Hypothalamus (tissue), 51 donors: ENCODE data around the gene SLC25A44.
"Not testable (repeated sequence)": the region's sequence is repeated elsewhere in the genome, so short reads cannot be mapped to it uniquely, and the experiment has no call there.

Experiments
- DNase-seq, 51 donors: peaks; one replicate each; lab custom pipeline; 2025; lab: John Stamatoyannopoulos, UW

The SLC25A44 gene

GRCh38 chr1:156198831-156199349 lies 5.0 kb downstream of the SLC25A44 start:
- no peak for DNase-seq

GRCh38 chr1:156200044-156200443 lies 6.1 kb downstream of the SLC25A44 start:
- DNase-seq, result no peak

DNA sequence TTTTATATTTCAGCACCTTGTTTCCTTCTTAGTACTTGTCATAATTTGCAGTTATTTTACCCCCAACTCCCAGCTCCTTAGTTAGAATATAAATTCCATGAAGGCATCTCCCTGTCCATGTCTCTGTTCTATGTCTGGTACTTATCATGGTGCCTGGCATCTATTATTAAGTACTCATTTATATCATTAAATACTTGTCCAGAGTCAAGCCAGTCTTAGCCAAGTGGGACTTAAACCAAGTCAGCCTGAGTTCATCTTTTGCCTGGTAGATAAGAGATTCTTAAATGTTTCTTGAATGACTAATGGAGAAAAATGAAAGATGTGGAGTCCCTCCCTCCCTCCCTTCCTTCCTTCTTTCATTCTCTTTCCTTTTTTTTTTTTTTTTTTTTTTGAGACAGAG lies 9.4 kb downstream of the SLC25A44 start:
- no peak for DNase-seq

DNA sequence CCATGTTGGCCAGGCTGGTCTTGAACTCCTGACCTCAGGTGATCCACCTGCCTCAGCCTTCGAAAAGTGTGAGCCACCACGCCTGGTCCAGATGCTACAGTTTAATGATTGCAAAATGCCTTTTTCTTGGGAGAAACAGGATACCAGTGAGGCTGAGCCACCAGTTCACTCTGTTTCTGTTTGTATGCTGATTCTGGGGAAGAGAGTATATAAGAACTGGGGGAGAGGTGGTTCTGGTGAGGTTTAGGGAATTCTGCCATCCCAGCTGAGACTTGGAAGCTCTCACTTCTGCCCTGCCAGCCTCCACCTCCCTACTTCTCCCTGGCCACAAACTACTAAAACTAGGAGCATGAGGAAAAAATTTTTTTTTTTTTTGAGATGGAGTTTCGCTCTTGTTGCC lies 10.8 kb downstream of the SLC25A44 start:
- no peak for DNase-seq

DNA sequence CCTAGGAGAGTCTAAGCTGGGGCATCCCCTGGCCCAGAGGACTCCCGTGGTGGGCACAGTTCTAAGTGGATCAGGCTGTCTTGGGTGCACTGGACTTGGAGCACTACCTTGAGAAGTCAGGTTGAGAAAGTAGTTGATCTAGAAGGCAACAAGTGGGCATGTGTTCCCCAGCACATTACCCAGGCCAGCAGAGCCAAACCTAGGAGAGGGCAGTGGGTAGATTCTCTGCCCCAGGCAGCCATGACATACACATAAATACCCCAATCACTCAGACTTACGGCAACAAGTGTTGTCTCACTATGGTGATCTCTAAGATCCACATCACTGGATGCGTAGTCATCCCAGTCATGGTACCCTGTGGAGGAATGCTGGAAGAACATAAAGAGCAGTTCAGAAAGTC lies 17.3 kb downstream of the SLC25A44 start:
- no peak for DNase-seq

DNA sequence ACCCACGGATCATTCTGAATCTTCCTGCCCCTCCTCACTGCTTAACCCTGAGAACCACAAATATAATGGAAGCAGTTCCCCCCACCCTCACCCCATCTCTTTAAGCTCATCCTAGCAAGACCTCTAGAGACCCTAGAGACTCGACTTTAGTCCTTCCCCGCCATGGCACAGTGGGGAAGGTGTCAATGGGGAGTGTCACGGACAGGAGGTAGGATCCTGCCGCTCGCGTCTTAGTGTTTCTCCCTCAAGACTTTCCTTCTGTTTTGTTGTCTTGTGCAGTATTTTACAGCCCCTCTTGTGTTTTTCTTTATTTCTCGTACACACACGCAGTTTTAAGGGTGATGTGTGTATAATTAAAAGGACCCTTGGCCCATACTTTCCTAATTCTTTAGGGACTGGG lies 18.2 kb downstream of the SLC25A44 start:
- DNase-seq, result no peak

DNA sequence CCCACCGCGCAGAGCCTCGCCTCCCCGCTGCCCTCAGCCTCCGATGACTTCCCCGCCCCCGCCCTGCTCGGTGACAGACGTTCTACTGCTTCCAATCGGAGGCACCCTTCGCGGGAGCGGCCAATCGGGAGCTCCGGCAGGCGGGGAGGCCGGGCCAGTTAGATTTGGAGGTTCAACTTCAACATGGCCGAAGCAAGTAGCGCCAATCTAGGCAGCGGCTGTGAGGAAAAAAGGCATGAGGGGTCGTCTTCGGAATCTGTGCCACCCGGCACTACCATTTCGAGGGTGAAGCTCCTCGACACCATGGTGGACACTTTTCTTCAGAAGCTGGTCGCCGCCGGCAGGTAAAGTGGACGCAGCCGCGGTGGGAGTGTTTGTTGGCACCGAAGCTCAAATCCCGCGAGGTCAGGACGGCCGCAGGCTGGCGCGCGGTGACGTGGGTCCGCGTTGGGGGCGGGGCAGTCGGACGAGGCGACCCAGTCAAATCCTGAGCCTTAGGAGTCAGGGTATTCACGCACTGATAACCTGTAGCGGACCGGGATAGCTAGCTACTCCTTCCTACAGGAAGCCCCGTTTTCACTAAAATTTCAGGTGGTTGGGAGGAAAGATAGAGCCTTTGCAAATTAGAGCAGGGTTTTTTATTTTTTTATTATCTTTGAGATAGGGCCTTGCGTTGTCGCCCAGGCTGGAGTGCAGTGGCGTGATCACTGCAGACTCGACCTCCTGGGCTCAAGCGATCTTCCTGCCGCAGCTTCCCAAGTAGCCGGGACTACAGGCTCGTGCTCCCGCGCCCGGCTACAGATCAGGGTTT lies 19.1 kb downstream of the SLC25A44 start, which contains the start of gene PMF1:
Gene PMF1, plus strand, starts transcription at position 175 of the 811 bp plus-strand sequence. Its CDS starts 9 bp downstream, at position 184.
- peak; percentile 79 to 100 (median 96) for DNase-seq

DNA sequence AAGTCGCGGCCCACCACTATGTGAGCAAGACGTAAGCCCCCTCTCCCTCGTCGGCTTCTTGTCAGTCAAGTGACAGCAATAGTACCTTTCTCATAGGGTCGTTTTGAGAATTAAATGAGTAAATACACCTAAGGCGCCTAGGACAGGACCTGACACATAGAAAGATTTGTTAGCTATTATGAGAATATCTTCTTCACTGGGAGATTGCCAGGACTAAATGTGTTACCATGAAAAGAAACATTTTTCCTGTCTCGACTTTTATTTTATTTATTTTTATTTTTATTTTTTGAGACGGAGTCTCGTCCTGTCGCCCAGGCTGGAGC lies 19.7 kb downstream of the SLC25A44 start:
- no peak for DNase-seq

DNA sequence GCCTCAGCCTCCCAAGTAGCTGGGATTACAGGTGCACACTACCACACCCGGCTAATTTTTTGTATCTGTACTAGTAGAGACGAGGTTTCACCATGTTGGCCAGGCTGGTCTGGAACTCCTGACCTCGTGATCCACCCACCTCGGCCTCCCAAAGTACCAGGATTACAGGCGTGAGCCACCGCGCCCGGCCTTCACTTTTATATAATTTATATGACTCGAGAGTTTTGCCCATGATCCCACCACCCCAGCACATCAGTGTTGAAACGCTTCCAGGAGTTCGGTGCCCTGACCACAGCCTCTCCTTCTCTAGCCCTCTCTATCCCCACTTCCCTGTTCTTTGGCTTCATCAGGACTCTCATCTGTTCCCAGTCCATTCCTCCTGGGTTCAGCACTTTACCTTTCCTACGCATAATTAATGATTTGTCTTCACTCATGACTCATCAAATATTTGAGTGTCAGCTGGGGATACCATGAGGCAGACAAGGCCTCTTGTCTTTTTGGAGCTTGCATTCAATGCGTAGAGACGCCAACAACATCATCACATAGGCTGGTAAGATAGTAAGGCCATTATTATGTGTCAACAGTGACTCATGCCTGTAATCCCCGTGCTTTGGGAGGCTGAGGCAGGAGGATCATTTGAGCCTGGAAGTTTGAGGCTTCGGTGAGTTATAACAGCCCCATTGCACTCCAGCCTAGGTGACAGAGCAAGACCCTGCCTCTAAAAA lies 20.3 kb downstream of the SLC25A44 start:
- no peak for DNase-seq

DNA sequence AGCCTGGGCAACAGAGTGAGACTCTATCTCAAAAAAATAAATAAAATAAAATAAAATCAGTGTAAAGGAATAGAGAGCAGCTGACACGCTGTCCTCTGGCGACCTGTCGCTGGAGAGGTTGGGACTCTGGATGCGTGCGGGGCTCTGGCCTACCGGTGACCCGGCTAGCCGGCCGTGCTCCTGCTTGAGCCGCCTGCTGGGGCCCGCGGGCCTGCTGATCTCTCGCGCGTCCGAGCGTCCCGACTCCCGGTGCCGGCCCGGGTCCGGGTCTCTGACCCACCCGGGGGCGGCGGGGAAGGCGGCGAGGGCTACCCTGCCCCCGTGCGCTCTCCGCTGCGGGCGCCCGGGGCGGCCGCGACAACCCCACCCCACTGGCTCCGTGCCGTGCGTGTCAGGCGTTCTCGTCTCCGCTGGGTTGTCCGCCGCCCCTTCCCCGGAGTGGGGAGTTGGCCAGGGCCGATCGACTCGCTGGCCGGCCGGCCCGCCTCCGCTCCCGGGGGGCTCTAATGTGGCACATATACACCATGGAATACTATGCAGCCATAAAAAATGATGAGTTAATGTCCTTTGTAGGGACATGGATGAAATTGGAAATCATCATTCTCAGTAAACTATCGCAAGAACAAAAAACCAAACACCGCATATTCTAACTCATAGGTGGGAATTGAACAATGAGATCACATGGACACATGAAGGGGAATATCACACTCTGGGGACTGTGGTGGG lies 22.6 kb downstream of the SLC25A44 start:
- not testable (repeated sequence) for DNase-seq

DNA sequence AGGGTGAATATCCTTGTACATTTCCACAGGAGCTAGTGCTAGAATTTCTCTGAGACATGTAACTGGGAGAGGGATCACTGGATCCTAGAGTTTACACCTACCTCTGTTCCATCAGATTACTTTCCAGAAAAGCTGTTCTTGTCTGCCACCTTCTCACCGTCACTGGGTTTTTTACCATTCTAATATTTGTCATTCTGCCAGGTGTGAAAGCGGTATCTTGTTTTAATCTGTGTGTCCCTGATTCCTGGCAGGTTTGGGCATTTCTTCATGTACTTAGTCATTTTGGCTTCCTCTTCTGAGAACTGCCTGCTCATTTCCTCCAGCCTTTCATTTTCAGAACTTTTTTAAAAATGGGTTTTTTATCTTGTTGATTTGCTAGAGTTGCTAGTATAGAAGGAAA lies 24.0 kb downstream of the SLC25A44 start:
- DNase-seq, result no peak

DNA sequence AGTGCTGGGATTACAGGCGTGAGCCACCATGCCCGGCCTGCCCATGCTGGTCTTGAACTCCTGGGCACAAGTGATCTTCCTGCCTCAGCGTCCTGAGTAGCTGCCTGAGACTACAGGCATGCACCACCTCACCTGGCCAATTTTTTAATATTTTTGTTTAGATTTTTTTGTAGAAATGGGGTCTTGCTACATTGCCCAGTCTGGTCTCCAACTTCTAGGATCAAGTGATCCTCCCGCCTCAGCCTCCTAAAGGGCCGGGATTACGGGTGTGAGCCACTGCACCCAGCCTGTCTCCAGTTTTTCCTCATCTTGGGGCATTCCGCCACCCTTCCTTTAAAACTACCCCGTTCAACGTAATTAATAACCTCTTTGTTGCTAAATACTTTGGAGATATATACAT lies 26.3 kb downstream of the SLC25A44 start:
- no peak for DNase-seq

GRCh38 chr1:156221986-156222692 lies 28.2 kb downstream of the SLC25A44 start:
- no peak for DNase-seq

- DNase-seq, result no peak
These were observed 31.7 kb downstream of the SLC25A44 start for GRCh38 chr1:156225677-156226014.

DNA sequence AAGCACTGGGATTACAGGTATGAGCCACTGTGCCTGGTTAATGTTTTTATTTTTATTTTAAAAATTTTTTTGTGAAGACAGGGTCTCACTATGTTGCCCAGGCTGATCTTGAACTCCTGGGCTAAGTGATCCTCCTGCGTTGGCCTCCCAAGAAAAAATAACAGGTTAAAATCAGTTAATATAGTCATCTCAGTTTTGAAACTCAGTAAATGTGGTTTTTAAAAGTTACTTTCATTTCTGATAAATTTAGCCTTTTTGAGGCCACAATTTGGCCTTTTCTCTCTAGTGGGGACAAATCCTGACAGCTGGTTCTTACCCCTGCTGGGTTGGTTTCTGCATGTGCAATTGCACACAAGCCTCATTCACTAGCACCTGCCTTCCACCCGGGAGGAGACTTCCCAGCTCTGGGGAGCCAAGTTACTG lies 32.2 kb downstream of the SLC25A44 start:
- no peak for DNase-seq

DNA sequence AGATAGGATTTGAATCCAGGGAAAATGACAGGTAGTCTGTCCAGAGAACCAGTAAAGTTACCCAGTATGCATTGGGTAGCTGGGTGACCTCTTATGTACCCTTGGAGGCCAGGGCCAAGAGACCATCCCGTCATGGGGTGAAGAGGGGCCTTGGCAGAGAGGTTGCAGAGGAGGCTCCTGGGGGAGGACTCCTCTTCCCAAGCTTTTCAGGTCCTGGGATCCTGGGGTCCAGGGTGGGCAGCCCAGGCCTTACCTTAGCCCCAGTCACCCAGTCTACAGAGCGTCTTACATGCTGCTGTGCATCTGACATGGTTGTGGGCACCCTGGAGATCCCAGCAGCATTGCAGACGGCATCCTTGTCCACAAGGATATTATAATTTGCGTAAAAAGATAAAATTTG lies 32.9 kb downstream of the SLC25A44 start:
- DNase-seq, result no peak

DNA sequence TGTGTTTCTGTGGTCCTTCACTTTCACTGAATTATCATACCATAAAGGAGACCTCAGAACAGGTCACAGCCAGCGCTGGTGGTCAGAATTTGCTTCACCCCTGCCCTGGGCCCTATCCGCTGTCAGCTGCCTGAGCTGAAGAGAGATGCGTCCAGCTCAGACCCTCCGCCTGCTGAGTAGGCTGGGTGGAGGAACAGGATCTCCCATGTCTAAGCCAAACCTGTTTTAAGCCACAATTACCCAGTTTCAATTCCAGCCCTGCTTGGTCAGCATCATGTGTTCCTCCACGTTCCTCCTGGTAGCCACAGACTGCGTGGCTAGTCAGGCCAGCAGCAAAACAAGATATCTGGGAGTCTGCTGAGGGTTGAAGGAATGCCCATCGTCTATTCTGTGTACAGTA lies 34.6 kb downstream of the SLC25A44 start:
- no peak for DNase-seq

- DNase-seq, result no peak
These were observed 36.0 kb downstream of the SLC25A44 start for GRCh38 chr1:156229809-156230472.

- DNase-seq, result no peak
These were observed 36.6 kb downstream of the SLC25A44 start for GRCh38 chr1:156230473-156230837.

DNA sequence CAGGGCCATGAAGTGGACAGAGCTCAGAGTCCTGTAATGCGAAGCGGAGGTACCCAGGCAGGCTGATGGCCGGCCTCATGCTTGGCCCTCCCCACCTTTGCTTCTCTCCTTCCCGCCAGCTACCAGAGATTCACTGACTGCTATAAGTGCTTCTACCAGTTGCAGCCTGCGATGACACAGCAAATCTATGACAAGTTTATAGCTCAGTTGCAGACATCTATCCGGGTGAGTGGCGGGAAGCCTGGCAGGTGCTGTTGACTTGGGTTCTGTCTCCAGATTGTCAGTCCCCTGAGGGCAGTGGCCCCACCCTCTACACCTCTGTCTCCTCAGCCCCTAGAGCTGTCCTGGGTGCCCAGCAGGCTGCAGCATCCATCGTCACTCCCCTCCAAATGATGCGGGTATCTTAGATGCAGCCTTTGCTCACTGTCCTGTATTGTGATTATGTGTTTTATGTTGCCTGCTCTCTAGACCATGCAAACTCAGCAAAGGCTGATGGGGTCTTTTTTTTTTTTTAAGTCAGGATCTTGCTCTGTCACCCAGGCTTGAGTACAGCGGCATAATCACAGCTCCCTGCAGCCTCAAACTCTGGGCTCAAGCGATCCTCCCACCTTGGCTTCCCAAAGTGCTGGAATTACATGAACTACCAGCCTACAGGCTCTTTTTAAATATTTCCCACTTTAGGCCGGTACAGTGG lies 38.4 kb downstream of the SLC25A44 start:
- DNase-seq, result no peak
